HuH-7 (cell line): Measurements from ENCODE around the gene ENTPD5.
"Not testable (repeated sequence)": the region's sequence is repeated elsewhere in the genome, so short reads cannot be mapped to it uniquely, and the experiment has no call there.

ENCODE experiments used
- DNase-seq: peaks from one replicate; pipeline ENCODE4 v3.0.0; 2011; ENCODE audit warnings: low spot score

ENTPD5 gene

DNA sequence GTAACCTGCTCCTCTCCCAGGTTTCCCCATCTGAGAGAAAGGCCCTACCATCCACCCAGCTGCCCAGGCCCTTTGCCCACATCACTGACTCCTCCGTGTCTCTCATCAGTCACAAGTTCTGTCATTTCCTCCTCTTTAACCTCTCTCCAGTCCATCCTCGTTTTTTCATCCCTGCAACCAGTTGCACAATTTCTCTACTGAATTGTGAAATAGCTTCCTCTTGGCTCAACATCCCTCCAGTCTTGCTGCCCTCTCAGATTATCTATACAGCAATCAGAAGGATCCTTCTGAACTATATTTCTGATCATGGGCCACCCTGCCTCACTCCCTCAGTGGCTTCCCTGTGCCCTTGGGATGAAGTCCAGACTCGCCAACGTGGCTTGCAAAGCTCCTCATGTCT, 76.0 kb downstream of the ENTPD5 start:
- DNase-seq: peak; percentile 55

GRCh38 chr14:73942180-73942579, 76.9 kb downstream of the ENTPD5 start:
- DNase-seq: no peak

GRCh38 chr14:73937012-73937411, 82.1 kb downstream of the ENTPD5 start:
- no peak for DNase-seq

GRCh38 chr14:73936548-73936947, 82.5 kb downstream of the ENTPD5 start:
- DNase-seq: no peak

GRCh38 chr14:73935666-73936065, 83.4 kb downstream of the ENTPD5 start:
- peak; percentile 19 for DNase-seq

DNA sequence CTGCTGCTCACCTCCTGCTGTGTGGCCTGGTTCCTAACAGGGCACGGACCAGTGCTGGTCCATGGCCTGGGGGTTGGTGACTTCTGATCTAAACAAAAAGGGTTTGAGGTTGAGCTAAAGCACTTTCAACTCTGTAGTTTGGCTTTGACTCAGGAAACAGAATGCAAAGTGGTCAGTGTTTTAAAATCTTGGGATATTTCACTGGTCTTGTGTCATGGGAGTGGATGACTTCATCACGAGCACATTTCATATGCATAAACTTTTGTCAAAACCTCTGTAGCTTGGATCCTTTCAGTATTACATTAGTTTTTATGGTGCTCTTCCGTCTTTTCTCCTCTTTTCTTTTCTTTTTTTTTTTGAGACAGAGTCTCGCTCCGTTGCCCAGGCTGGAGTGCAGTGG, 94.8 kb downstream of the ENTPD5 start:
- DNase-seq: no peak

DNA sequence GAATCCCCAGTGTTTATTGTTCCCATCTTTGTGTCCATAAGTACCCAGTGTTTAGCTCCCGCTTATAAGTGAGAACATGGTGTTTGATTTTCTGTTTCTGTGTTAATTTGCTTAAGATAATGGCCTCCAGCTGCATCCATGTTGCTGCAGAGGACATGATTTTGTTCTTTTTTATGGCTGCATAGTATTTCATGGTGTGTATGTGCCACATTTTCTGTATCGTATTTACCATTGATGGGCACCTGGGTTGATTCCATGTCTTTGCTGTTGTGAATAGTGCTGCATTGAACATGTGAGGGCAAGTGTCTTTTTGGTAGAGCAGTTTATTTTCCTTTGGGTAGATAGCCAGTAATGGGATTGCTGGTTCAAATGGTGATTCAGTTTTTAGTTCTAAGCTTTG, 99.6 kb downstream of the ENTPD5 start:
- not testable (repeated sequence) for DNase-seq

GRCh38 chr14:73916324-73916723, 102.8 kb downstream of the ENTPD5 start:
- DNase-seq: no peak

- no peak for DNase-seq
These were observed 105.8 kb downstream of the ENTPD5 start for GRCh38 chr14:73913256-73913655.

- DNase-seq: no peak
These were observed 109.4 kb downstream of the ENTPD5 start for GRCh38 chr14:73909681-73910080.
